Measurements from ENCODE around the gene PAPOLB.

GRCh38 chr7:4862156-4862555, 326 bp upstream of the PAPOLB start:
- TF ChIP-seq JUNB (IDR thresholded peaks at IDR 0.05) (no peak), CTCF (IDR thresholded peaks at IDR 0.05) (no peak), SMC3 (IDR thresholded peaks at IDR 0.05) (no peak), BHLHE40 (IDR thresholded peaks at IDR 0.05; ENCODE audit: low read depth, low read length) (no peak), HMGXB4 (CRISPR knock-in tag; IDR thresholded peaks at IDR 0.05; ENCODE audit: borderline replicate concordance) (no peak), EP300 (IDR thresholded peaks at IDR 0.05) (no peak), NPAS2 (CRISPR knock-in tag; IDR thresholded peaks at IDR 0.05; ENCODE audit: borderline replicate concordance) (no peak), NFE2L2 (conservative IDR thresholded peaks at IDR 0.05; ENCODE audit: low read length) (no peak), HES2 (IDR thresholded peaks at IDR 0.05) (no peak)

Data from A549 (cell line).